ENCODE data around the gene KISS1. TPM values are rescaled to one million over a fixed set of nuclear protein-coding genes. Genes with fewer than 3 reads are reported as not detected.

The KISS1 gene
- total and polyA plus RNA-seq, 8 donors: 0.69 to 5.2 (median 4.0) TPM; not detected in 4

GRCh38 chr1:204212715-204213114 is 16.4 kb upstream of the KISS1 start:
- FAIRE-seq: no peak
- no peaks in the 10 kb centered on the region for H3K27me3 ChIP-seq
- H3K9me3 ChIP-seq: no peaks in the 10 kb centered on the region
- H3K4me1 ChIP-seq: no peaks in the 10 kb centered on the region
- no peak for ATAC-seq
- no peak overlapping the region for H3K27ac ChIP-seq
- TF ChIP-seq CTCF (IDR thresholded peaks at IDR 0.05): no peak
- WGBS, 2 donors: 94 to 96% methylated on average over 3 of the region's 3 CpGs
- intact Hi-C loops (cut with DNase I): no loop called here
- no peaks in the 10 kb centered on the region for H3K36me3 ChIP-seq
- no peak overlapping the region for H3K4me3 ChIP-seq
- DNase-seq: no peak

DNA sequence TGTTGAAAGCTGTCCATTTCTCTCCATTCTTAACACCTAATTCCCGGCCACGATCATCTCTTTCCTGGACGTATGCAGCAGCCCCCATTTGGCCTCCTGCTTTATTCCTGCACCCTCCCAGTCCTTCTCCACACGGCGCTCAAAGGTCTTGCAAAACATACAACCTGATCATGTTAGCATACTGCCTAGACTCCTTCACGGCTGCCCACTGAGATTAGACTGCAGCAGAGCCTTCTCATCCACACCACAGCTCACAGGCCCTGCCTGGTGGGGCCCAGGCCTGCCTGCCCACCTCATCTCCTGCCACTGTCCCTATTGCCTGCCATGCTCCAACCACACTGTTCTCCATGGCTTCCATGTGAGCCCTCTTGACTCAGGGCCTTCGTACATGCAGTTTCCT is 14.8 kb upstream of the KISS1 start:
- TF ChIP-seq CTCF (IDR thresholded peaks at IDR 0.05): no peak
- ATAC-seq (no peak), FAIRE-seq (no peak), DNase-seq (no peak)
- 87 to 89% methylated on average over 7 of the region's 7 CpGs for WGBS, 2 donors
- H3K9me3 ChIP-seq: no peaks in the 10 kb centered on the region
- no peaks in the 10 kb centered on the region for H3K4me1 ChIP-seq
- H3K4me3 ChIP-seq: no peak overlapping the region
- H3K27me3 ChIP-seq: no peaks in the 10 kb centered on the region
- H3K27ac ChIP-seq: no peak overlapping the region
- intact Hi-C loops (cut with DNase I): no loop called here
- no peaks in the 10 kb centered on the region for H3K36me3 ChIP-seq

DNA sequence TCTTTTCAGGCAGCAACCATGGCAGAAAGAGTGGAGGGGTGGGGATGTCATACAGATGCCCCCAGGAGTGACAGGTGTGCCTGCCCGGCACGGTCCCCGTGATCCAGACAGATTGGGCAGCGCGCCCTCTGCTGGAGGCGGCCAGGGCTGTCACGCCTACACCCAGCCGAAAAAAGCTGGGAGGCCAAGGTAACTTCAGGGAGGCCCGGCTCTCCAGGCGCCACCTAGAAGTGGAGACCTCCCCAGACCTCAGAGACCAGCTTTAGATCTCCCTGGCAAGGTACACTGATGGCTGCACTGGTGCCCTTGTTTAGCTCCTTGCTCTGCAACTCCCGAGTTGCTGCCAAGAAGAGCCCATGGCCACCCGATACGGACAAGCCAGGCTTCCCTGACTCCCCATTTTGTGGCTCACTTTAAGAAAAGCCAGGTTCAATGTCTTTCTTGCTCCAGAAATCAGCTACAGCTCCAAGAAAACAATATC is 10.9 kb upstream of the KISS1 start:
- intact Hi-C loops (cut with DNase I): loop anchor here in 1 of 3 donors (5.0 kb wide), 1 partner anchor 45 kb away; no protein-coding TSS in a partner anchor
- ATAC-seq (peak; percentile 92 to 99 (median 96)), FAIRE-seq (no peak), DNase-seq (peak; percentile 54 to 95 (median 76))
- Histone ChIP-seq H3K9me3 (no peaks in the 10 kb centered on the region), H3K36me3 (no peaks in the 10 kb centered on the region), H3K4me1 (no peaks in the 10 kb centered on the region), H3K27ac (no peak overlapping the region), H3K4me3 (no peak overlapping the region), H3K27me3 (no peaks in the 10 kb centered on the region)
- WGBS, 2 donors: 17 to 18% methylated on average over 13 of the region's 13 CpGs
- TF ChIP-seq CTCF (IDR thresholded peaks at IDR 0.05): peak; percentile 73 to 93 (median 88)

DNA sequence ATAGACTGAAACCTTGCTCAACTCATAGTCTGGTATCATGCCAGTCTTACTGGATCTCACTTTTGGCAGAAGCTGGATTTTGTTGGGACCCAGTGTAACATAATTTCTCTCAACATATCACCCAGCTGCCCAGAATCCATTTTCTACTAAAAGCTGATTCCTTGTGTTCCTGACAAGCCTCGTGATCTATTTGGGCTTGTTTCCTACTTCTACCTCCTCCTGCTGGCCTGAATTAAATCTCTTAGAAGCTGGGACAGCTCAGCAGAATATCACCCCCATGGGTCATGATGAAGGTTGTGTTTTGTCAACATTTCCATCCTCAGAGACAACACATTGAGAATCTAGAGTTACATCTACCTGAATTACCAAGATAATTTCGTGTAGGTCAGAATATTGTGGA is 9.8 kb upstream of the KISS1 start:
- no peak for TF ChIP-seq CTCF (IDR thresholded peaks at IDR 0.05)
- no peak overlapping the region for H3K27ac ChIP-seq
- no peak overlapping the region for H3K4me3 ChIP-seq
- no peaks in the 10 kb centered on the region for H3K9me3 ChIP-seq
- FAIRE-seq (no peak), ATAC-seq (no peak), DNase-seq (no peak)
- no peaks in the 10 kb centered on the region for H3K36me3 ChIP-seq
- H3K27me3 ChIP-seq: no peaks in the 10 kb centered on the region
- intact Hi-C loops (cut with DNase I): loop anchor here in 1 of 3 donors (5.0 kb wide), 1 partner anchor 44 kb away; no protein-coding TSS in a partner anchor
- 51 to 56% methylated on average over 2 of the region's 2 CpGs for WGBS, 2 donors
- no peaks in the 10 kb centered on the region for H3K4me1 ChIP-seq

- no peak for DNase-seq
- H3K4me3 ChIP-seq: no peak overlapping the region
- FAIRE-seq: no peak
- intact Hi-C loops (cut with DNase I): loop anchor here in 1 of 3 donors (5.0 kb wide), 1 partner anchor 43 kb away; no protein-coding TSS in a partner anchor
- H3K36me3 ChIP-seq: no peaks in the 10 kb centered on the region
- no peak for TF ChIP-seq CTCF (IDR thresholded peaks at IDR 0.05)
- no peak for ATAC-seq
- H3K9me3 ChIP-seq: no peaks in the 10 kb centered on the region
- no peaks in the 10 kb centered on the region for H3K4me1 ChIP-seq
- no peak overlapping the region for H3K27ac ChIP-seq
- no peaks in the 10 kb centered on the region for H3K27me3 ChIP-seq
These were observed 9.2 kb upstream of the KISS1 start for GRCh38 chr1:204205486-204205885.

Data from pancreas (tissue), 10 donors.